Ascending aorta (tissue), 2 donors: Measurements from ENCODE around the gene CFAP20DC. TPM values are rescaled to one million over a fixed set of nuclear protein-coding genes. Genes with fewer than 3 reads are reported as not detected.

Experiments
- DNase-seq, 2 donors: peaks; one replicate each; pipeline ENCODE4 v3.0.0-alpha.2; 2019; ENCODE audit warnings: low spot score in 2 of 2
- H3K27ac ChIP-seq, 2 donors: fragments of 200-600 bp; sonication (generic); one replicate each; pipeline ENCODE4 v1.5.1; 2016 to 2017; ENCODE audit warnings: mild to moderate bottlenecking in 1 of 2
- H3K27me3 ChIP-seq: fragments of 200-600 bp; sonication (generic); one replicate; pipeline ENCODE4 v1.5.1; 2017
- H3K36me3 ChIP-seq, 2 donors: fragments of 200-600 bp; sonication (generic); one replicate each; pipeline ENCODE4 v1.5.1; 2016
- H3K4me1 ChIP-seq, 2 donors: fragments of 200-600 bp; sonication (generic); one replicate each; pipeline ENCODE4 v1.5.1; 2016 to 2017; ENCODE audit warnings: mild to moderate bottlenecking in 1 of 2
- H3K4me3 ChIP-seq, 2 donors: fragments of 200-600 bp; sonication (generic); one replicate each; pipeline ENCODE4 v1.5.1; 2016 to 2017; ENCODE audit warnings: mild to moderate bottlenecking in 1 of 2
- H3K9me3 ChIP-seq, 2 donors: fragments of 200-600 bp; sonication (generic); one replicate each; pipeline ENCODE4 v1.5.1; 2016
- intact Hi-C: fragments of 100-400 bp; cut with DNase I; formaldehyde crosslinking; loops from one replicate; pipeline ENCODE4 v1.15.1; 2023
- total RNA-seq: library from RNA; depleted of rRNA; stranded (reverse); fragments of >200 nt; gene quantifications from one replicate; pipeline ENCODE4 v1.1.0, GENCODE V29; 2016
- TF ChIP-seq, protein P1 (sequence below), 3 experiments: fragments of 200-600 bp in 2 of 3; fragments of 450-650 bp in 1 of 3; sonication (generic) in 2 of 3; IDR thresholded peaks; one replicate each; pipeline ENCODE4 v1.5.1; 2016 to 2019; ENCODE audit warnings: antibody characterized with exemption in 3 of 3, mild to moderate bottlenecking in 1 of 3, moderate library complexity in 1 of 3

Gene CFAP20DC
- total RNA-seq, 1 donor from 2014 or later, result not detected

DNA sequence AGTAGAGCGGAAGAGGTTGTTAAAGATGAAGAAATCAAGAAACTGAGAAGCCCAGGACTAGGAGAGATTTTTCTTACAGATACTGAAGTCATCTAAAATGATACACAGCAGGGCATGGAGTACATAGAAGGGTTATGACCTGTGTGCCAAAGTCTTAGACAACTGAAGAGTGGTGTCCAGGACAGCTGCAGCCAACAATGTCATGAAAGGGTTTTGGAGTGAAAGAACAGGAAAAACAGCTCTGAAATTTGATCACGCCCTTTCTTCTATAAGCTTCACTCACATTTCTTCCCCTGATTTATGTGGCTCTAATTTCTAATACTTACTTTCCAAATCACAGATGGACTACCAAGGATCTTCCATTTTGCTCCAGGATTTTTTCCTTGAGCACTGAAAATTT is 3.0 kb downstream of the CFAP20DC start:
- intact Hi-C loops, result no loop called here
- no peak for DNase-seq
- Histone ChIP-seq H3K9me3 (no peaks in the 10 kb centered on the region), H3K4me1 (no peaks in the 10 kb centered on the region), H3K27me3 (no peaks in the 10 kb centered on the region), H3K27ac (no peak overlapping the region), H3K36me3 (no peaks in the 10 kb centered on the region), H3K4me3 (no peak overlapping the region)
- TF ChIP-seq, protein P1, sequence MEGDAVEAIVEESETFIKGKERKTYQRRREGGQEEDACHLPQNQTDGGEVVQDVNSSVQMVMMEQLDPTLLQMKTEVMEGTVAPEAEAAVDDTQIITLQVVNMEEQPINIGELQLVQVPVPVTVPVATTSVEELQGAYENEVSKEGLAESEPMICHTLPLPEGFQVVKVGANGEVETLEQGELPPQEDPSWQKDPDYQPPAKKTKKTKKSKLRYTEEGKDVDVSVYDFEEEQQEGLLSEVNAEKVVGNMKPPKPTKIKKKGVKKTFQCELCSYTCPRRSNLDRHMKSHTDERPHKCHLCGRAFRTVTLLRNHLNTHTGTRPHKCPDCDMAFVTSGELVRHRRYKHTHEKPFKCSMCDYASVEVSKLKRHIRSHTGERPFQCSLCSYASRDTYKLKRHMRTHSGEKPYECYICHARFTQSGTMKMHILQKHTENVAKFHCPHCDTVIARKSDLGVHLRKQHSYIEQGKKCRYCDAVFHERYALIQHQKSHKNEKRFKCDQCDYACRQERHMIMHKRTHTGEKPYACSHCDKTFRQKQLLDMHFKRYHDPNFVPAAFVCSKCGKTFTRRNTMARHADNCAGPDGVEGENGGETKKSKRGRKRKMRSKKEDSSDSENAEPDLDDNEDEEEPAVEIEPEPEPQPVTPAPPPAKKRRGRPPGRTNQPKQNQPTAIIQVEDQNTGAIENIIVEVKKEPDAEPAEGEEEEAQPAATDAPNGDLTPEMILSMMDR (IDR thresholded peaks at IDR 0.05), result no peak

DNA sequence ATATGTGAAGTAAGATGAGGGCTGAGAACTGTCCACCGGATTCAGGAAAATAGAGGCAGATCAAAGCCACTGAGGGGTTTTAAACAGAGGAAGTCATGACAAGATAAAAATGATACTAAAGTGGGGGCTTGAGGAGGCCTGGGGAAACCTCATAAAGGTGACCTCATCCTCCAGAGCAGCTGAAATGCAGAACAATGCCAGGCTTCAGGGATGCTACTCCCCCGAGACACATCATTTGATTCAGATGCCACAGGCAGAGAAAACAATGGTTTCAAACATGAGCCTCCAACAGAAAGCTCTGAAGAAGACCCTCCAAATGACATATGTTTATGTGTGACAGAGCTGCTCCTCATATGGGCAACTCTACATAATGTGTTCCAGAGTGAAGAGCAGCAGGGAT is 6.4 kb downstream of the CFAP20DC start:
- H3K9me3 ChIP-seq, result no peaks in the 10 kb centered on the region
- intact Hi-C loops, result no loop called here
- no peak overlapping the region for H3K4me3 ChIP-seq
- H3K27me3 ChIP-seq, result no peaks in the 10 kb centered on the region
- no peaks in the 10 kb centered on the region for H3K36me3 ChIP-seq
- H3K27ac ChIP-seq, result no peak overlapping the region
- DNase-seq, result no peak
- TF ChIP-seq, protein P1 (IDR thresholded peaks at IDR 0.05), result no peak
- H3K4me1 ChIP-seq, result no peaks in the 10 kb centered on the region

DNA sequence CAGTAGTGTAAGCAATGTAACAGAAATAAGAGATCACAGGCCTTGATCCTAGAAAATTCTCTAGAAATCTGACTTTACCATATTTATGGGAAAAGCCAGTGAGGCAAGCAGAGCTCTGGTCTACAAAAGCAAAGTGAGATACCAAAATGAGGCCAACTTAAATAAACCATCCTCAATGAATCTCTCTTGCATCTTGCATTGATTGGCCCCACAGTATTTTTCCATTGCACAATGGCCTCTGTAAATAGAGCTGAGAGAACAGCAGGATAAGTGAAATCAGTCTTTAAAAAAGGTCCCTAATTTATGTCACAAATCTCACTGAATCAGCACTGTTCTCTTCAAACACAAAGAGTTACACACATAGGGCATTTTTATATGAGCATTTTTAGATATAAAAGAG is 8.9 kb downstream of the CFAP20DC start:
- Histone ChIP-seq H3K27ac (no peak overlapping the region), H3K4me1 (no peaks in the 10 kb centered on the region)
- intact Hi-C loops, result no loop called here

DNA sequence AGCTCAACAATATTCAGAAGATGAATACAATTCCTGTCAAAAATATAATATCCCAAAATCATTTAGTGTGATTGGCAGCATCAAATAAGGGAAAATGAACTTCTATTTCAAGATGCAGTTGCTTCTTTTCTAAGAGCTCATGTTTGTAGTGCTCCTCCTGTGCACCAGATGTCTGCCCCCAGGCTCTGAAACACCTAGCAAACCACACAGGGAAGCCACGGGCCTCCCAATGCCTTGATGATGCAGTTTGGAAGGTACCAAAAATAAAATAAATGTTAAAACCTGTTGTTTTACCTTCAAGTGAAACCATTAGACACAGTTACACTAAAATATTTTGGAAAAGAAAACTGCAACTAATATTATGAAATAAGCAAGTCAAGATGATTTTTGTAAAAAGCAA is 22.2 kb downstream of the CFAP20DC start:
- intact Hi-C loops, result no loop called here
- DNase-seq, result no peak
- Histone ChIP-seq H3K9me3 (no peaks in the 10 kb centered on the region), H3K27ac (no peak overlapping the region), H3K27me3 (no peaks in the 10 kb centered on the region), H3K36me3 (no peaks in the 10 kb centered on the region), H3K4me3 (no peak overlapping the region), H3K4me1 (no peaks in the 10 kb centered on the region)
- TF ChIP-seq, protein P1 (IDR thresholded peaks at IDR 0.05), result no peak

More for the DNA sequence above, 8.9 kb downstream of the CFAP20DC start:
- Histone ChIP-seq H3K9me3 (no peaks in the 10 kb centered on the region), H3K4me3 (no peak overlapping the region), H3K27me3 (no peaks in the 10 kb centered on the region), H3K36me3 (no peaks in the 10 kb centered on the region)
- TF ChIP-seq, protein P1 (IDR thresholded peaks at IDR 0.05), result no peak
- DNase-seq, result no peak

DNA sequence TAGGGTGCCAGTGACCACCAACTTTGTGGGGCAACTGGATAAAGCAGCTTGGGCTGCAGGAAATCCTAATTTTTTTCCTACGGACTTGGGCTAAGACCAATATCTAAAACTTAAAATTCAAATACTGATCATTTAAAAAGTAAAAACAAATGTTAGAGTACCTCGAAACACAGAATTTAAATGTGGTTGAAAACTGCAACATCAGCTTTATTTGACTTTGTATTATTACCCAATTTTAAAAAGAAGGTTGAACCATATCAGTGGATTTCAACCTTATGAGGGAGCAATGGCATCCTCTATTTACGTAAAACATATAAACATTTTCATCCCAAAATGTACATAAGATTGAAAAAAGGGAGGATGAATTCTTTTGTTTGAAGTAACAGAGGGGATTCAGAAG is 26.2 kb downstream of the CFAP20DC start:
- no peaks in the 10 kb centered on the region for H3K9me3 ChIP-seq
- intact Hi-C loops, result no loop called here
- TF ChIP-seq, protein P1 (IDR thresholded peaks at IDR 0.05), result no peak
- no peak overlapping the region for H3K27ac ChIP-seq
- no peak overlapping the region for H3K4me3 ChIP-seq
- H3K27me3 ChIP-seq, result no peaks in the 10 kb centered on the region
- no peaks in the 10 kb centered on the region for H3K36me3 ChIP-seq
- H3K4me1 ChIP-seq, result no peaks in the 10 kb centered on the region
- DNase-seq, result no peak

DNA sequence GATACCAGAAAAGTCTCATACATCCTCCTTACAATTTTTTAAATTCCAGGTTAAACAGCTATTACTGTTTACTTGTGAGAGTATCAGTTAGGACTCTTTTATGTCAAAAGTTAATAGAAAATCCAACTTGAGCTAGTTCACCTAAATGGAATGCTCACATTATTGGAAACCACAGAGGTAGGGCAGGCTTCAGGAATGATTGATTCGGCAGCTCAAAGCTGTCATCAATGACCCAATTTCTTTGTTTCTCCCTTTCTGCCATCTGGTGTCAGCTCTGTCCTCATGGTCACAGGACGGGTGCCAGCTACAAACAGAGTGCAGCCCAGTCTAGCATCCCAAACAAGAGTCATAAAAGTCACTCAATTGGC is 32.2 kb downstream of the CFAP20DC start:
- H3K36me3 ChIP-seq, result no peaks in the 10 kb centered on the region
- intact Hi-C loops, result no loop called here
- H3K27me3 ChIP-seq, result no peaks in the 10 kb centered on the region
- H3K27ac ChIP-seq, result no peak overlapping the region
- H3K4me1 ChIP-seq, result no peaks in the 10 kb centered on the region
- no peaks in the 10 kb centered on the region for H3K9me3 ChIP-seq
- no peak for DNase-seq
- TF ChIP-seq, protein P1 (IDR thresholded peaks at IDR 0.05), result no peak
- H3K4me3 ChIP-seq, result no peak overlapping the region
